Progenitor cell of endocrine pancreas (in vitro differentiated cells): ENCODE data around the gene GGTA1. TPM values are rescaled to one million over a fixed set of nuclear protein-coding genes. Genes with fewer than 3 reads are reported as not detected.
"Not testable (repeated sequence)": the region's sequence is repeated elsewhere in the genome, so short reads cannot be mapped to it uniquely, and the experiment has no call there.

Source experiments
- DNase-seq: peaks from one replicate; pipeline ENCODE4 v3.0.0; 2021; ENCODE audit warnings: low spot score; ENCODE audit not compliant: unreplicated experiment
- H3K27ac Mint-ChIP-seq: 2 replicates; pipeline ENCODE4 v1.8.0; 2021; ENCODE audit warnings: mild to moderate bottlenecking, moderate library complexity, mixed read lengths
- H3K27me3 Mint-ChIP-seq: 2 replicates; pipeline ENCODE4 v1.8.0; 2021; ENCODE audit warnings: mixed read lengths
- H3K36me3 Mint-ChIP-seq: 2 replicates; pipeline ENCODE4 v1.8.0; 2022; ENCODE audit warnings: mixed read lengths; ENCODE audit not compliant: insufficient read depth
- H3K4me1 Mint-ChIP-seq: 2 replicates; pipeline ENCODE4 v1.8.0; 2021; ENCODE audit warnings: low read depth, mixed read lengths
- H3K4me3 Mint-ChIP-seq: 2 replicates; pipeline ENCODE4 v1.8.0; 2021; ENCODE audit warnings: low read depth, mild to moderate bottlenecking, moderate library complexity, mixed read lengths
- H3K9me3 Mint-ChIP-seq: 2 replicates; pipeline ENCODE4 v1.8.0; 2021; ENCODE audit warnings: low read depth, mixed read lengths
- total RNA-seq: library from RNA; stranded (reverse); gene quantifications from 2 replicates; pipeline ENCODE4 v1.2.1, GENCODE V29; 2021
- TF ChIP-seq, protein P1 (sequence below): fragments of 200-600 bp; sonication (generic); IDR thresholded peaks from one replicate; pipeline ENCODE4 v1.5.0; 2021; ENCODE audit warnings: antibody characterized with exemption, mild to moderate bottlenecking; ENCODE audit not compliant: unreplicated experiment

The GGTA1 gene
- total RNA-seq, 1 donor from 2014 or later = not detected

DNA sequence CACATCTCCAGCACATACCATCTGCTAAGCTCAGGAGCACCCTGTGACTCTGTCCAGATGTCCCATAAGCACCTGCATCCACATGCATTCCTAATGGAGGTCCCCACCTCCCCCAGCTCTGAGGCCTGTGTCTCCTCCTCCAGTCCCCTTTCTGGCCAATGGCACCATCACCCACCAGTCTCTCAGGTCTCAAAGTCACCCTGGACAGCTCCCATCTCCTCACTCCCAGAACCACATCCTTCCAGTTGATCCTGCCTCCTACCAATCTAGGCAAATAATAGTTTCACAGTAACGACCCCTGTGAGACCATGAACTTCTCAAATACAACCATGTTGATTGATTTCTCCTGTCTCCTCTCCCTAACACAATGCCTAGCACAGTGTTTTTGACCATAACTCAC lies 40.1 kb downstream of the GGTA1 start:
- Mint-ChIP-seq H3K4me1 (no peaks in the 10 kb centered on the region), H3K4me3 (no peak overlapping the region), H3K36me3 (no peaks in the 10 kb centered on the region), H3K27me3 (peaks cover 40% of the 10 kb centered on the region), H3K9me3 (no peaks in the 10 kb centered on the region), H3K27ac (no peak overlapping the region)
- TF ChIP-seq, protein P1, sequence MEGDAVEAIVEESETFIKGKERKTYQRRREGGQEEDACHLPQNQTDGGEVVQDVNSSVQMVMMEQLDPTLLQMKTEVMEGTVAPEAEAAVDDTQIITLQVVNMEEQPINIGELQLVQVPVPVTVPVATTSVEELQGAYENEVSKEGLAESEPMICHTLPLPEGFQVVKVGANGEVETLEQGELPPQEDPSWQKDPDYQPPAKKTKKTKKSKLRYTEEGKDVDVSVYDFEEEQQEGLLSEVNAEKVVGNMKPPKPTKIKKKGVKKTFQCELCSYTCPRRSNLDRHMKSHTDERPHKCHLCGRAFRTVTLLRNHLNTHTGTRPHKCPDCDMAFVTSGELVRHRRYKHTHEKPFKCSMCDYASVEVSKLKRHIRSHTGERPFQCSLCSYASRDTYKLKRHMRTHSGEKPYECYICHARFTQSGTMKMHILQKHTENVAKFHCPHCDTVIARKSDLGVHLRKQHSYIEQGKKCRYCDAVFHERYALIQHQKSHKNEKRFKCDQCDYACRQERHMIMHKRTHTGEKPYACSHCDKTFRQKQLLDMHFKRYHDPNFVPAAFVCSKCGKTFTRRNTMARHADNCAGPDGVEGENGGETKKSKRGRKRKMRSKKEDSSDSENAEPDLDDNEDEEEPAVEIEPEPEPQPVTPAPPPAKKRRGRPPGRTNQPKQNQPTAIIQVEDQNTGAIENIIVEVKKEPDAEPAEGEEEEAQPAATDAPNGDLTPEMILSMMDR = no peak
- DNase-seq = no peak

DNA sequence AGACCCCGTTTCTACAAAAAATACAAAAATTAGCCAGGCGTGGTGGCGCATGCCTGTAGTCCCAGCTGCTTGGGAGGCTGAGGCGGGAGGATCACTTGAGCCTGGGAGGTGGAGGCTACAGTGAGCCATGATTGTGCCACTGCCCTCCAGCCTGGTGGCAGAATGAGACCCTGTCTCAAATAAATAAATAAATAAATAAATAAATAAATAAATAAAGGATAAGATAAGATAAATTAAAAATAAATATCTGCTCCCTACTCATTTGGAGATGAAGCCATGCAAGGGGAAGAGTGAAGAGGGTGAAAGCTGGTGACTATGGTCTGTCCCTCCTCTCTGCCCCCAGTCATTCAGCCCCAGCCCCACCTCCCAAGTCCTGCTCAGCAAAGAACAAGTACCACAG lies 41.2 kb downstream of the GGTA1 start:
- DNase-seq = not testable (repeated sequence)

DNA sequence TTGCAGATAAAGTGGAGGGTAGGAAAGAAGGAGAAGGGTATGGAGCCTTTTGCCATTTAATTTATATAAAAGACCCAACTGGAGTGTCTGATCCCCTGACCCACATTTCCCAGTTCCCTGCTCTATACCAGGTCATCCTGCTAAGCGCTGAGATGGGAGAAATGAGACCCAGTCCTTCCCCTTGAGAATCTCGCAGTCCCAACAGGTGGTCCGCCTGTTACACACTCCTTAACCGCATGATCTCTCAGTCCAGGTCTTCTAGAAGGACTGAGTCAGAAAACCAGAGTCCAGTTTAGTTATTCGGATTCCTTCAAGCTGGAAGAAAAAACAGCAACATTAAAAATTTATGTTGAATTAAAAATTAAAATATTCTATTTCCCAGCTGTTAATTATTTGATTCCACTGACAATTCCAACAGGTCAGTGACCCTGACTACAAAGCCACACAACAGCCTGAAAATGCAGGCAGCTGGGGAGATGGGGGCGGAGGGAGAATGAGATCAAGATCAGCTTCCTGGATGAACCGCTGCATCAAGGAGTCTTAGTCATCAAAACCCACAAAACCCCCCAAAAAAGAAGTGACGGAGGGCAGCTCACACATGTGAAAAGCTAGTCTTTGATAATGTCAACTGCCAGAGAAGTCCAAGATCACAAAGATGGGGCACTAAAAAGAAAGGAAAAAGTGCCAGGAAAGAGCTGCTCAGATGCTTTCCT lies 44.0 kb downstream of the GGTA1 start:
- Mint-ChIP-seq H3K36me3 (no peaks in the 10 kb centered on the region), H3K4me3 (no peak overlapping the region), H3K9me3 (no peaks in the 10 kb centered on the region), H3K27ac (no peak overlapping the region), H3K27me3 (peaks cover 28% of the 10 kb centered on the region), H3K4me1 (no peaks in the 10 kb centered on the region)
- DNase-seq = no peak
- TF ChIP-seq, protein P1 = no peak

More for the DNA sequence above, 41.2 kb downstream of the GGTA1 start:
- H3K27ac Mint-ChIP-seq, H3K9me3 Mint-ChIP-seq, H3K36me3 Mint-ChIP-seq, H3K4me1 Mint-ChIP-seq, H3K4me3 Mint-ChIP-seq: not testable (repeated sequence)
- peaks cover 40% of the 10 kb centered on the region for H3K27me3 Mint-ChIP-seq

DNA sequence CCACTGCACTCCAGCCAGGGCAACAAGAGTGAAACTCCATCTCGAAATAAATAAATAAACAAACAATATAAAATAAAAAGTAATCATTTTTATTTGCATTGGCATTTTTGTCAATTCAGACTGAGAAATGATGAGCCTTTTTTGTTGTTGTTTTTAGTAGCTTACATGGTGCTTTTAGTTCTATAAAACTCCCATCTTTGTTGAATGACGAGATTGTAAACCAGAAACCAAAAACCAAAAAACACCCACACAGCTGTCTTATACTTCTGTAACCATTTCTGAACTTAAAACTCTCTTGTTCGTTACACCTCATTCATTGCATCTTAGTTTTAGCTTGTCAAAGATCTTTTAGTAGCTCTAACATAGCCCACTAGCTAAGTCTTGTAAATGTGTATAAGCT lies 44.7 kb downstream of the GGTA1 start:
- TF ChIP-seq, protein P1 = no peak
- no peak for DNase-seq
- no peaks in the 10 kb centered on the region for H3K36me3 Mint-ChIP-seq
- no peak overlapping the region for H3K27ac Mint-ChIP-seq
- no peaks in the 10 kb centered on the region for H3K9me3 Mint-ChIP-seq
- no peaks in the 10 kb centered on the region for H3K4me1 Mint-ChIP-seq
- peaks cover 26% of the 10 kb centered on the region for H3K27me3 Mint-ChIP-seq
- no peak overlapping the region for H3K4me3 Mint-ChIP-seq

DNA sequence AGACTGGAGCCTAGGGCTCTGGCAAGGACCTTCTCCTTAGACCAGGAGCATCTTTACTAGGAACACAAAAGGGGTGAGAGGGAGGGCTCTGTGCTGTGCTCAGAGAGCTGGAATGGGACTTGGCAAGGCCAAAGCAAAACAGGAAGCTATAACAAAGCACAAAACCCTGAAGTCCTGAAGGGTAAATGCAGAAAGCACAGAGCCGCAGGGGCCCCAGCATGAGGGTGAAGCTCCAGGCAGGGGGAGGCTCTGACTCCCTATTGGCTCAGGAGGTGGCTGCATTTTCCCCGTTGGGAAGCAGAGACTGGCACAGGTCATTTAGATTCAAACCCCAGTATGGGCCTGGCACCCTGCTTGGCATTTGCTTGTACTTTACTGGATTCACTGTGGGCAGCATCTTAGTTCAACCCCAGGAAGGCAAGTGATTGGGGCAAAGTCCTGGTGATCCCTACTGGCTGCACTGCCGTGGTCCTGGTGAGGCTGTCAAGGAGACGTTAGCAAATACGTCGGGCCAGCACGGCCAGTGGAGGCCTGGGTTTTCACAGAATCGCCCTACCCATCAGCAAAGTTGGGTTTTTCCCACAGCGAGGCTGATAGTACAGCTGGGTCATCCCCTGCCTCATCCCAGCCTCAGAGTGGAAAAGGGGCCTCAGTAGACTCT lies 46.3 kb downstream of the GGTA1 start:
- no peaks in the 10 kb centered on the region for H3K4me1 Mint-ChIP-seq
- TF ChIP-seq, protein P1 = no peak
- H3K27me3 Mint-ChIP-seq = peaks cover 20% of the 10 kb centered on the region
- H3K36me3 Mint-ChIP-seq = no peaks in the 10 kb centered on the region
- no peak overlapping the region for H3K4me3 Mint-ChIP-seq
- no peak overlapping the region for H3K27ac Mint-ChIP-seq
- DNase-seq = no peak
- no peaks in the 10 kb centered on the region for H3K9me3 Mint-ChIP-seq

DNA sequence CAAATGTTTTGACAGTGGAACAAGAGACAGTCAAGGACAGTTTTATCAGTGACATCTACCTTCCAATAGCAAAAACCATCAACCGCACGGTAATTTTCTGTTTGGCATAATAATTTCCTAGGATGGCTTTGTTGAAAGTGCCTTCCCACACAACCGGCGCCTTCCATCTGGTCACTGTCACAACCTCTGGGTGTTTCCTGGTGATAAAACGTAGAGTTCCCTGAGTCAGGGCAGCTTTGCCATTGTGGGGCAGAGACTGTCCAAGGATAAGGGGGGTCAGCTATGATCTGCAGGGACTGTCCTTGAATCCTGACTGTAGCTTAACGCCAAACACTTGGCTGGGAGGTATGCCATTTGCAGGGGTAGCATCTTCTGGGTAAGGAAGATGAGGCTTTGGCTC lies 47.6 kb downstream of the GGTA1 start:
- Mint-ChIP-seq H3K4me1 (no peaks in the 10 kb centered on the region), H3K9me3 (no peaks in the 10 kb centered on the region), H3K27me3 (peaks cover 26% of the 10 kb centered on the region), H3K36me3 (no peaks in the 10 kb centered on the region), H3K4me3 (no peak overlapping the region), H3K27ac (no peak overlapping the region)
- DNase-seq = no peak
- TF ChIP-seq, protein P1 = no peak
